Fibroblast of mammary gland (primary cell): ENCODE data around the gene HRC.
A peak's percentile ranks its signal among the peaks of the same experiment; 100 is the strongest.

Source experiments
- DNase-seq: peaks from one replicate; pipeline ENCODE4 v3.0.0-alpha.2; 2010; ENCODE audit warnings: low read depth
- H3K4me3 ChIP-seq: 2 replicates; pipeline ENCODE4 v1.5.1; 2011; ENCODE audit warnings: low read depth, mild to moderate bottlenecking, low read length, moderate library complexity; ENCODE audit not compliant: control insufficient read depth
- TF ChIP-seq, protein P1 (sequence below): conservative IDR thresholded peaks from 2 replicates; pipeline ENCODE4 v1.5.1; 2011; ENCODE audit warnings: low read depth, low read length, inconsistent platforms; ENCODE audit not compliant: control insufficient read depth, insufficient read depth

The HRC gene, protein sequence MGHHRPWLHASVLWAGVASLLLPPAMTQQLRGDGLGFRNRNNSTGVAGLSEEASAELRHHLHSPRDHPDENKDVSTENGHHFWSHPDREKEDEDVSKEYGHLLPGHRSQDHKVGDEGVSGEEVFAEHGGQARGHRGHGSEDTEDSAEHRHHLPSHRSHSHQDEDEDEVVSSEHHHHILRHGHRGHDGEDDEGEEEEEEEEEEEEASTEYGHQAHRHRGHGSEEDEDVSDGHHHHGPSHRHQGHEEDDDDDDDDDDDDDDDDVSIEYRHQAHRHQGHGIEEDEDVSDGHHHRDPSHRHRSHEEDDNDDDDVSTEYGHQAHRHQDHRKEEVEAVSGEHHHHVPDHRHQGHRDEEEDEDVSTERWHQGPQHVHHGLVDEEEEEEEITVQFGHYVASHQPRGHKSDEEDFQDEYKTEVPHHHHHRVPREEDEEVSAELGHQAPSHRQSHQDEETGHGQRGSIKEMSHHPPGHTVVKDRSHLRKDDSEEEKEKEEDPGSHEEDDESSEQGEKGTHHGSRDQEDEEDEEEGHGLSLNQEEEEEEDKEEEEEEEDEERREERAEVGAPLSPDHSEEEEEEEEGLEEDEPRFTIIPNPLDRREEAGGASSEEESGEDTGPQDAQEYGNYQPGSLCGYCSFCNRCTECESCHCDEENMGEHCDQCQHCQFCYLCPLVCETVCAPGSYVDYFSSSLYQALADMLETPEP

DNA sequence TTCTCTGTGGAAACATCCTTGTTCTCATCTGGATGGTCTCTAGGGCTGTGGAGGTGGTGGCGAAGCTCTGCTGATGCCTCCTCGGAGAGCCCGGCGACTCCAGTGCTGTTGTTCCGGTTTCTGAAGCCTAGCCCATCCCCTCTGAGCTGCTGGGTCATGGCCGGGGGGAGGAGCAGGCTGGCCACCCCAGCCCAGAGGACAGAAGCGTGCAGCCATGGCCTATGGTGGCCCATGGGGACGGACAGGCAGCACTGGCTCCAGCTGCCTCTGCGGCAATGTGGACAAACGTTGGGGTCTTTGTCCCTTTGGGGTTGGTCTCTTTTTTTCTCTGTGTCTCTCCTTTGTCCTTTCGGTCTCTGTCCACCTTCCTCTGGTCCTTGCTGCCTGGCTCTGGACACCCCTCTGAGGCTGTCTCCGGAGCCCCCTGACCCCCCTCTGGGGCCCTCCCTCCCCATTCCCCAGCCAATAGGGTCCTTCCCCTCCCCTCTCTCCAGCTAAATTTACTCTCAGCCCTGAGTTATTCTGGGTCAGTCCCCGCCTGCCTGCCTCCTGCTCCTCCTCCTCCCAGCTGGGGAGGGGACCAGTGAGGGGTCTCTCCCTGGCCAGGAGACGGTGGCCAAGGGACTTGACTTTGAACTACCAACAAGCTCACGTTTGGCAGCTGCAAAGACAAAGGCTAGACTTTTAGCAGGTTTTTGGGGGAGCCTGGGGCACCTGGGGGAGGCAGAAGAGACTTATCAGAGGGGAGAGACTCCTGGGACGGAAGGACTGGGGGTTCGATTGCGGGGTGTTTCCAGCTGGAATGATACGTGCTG lies at the start of gene HRC:
Gene HRC (minus strand): TSS at position 392 of the 815 bp plus-strand sequence. CDS start 159 bp downstream, at position 233.
- no peak for DNase-seq
- TF ChIP-seq, protein P1, sequence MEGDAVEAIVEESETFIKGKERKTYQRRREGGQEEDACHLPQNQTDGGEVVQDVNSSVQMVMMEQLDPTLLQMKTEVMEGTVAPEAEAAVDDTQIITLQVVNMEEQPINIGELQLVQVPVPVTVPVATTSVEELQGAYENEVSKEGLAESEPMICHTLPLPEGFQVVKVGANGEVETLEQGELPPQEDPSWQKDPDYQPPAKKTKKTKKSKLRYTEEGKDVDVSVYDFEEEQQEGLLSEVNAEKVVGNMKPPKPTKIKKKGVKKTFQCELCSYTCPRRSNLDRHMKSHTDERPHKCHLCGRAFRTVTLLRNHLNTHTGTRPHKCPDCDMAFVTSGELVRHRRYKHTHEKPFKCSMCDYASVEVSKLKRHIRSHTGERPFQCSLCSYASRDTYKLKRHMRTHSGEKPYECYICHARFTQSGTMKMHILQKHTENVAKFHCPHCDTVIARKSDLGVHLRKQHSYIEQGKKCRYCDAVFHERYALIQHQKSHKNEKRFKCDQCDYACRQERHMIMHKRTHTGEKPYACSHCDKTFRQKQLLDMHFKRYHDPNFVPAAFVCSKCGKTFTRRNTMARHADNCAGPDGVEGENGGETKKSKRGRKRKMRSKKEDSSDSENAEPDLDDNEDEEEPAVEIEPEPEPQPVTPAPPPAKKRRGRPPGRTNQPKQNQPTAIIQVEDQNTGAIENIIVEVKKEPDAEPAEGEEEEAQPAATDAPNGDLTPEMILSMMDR, result no peak
- no peak within 1 kb of the TSS for H3K4me3 ChIP-seq

DNA sequence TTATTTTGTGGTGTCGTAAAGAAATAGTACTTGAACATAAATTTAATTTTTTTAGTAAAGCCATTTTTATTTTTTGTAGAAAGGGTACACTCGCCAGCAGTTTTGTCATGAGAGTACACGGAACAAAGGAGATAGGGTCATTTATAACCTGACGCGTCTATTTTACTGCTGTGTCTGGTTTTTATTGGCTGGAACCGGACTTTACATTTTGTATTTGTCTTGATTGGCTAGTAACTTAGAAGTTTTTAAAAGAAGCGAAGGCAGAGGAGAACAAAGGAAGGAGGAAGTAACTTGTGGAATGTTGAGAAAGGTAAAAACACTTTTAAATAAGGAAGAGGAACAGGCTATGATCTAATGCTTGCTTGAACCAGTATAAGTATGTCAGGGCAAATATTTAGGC lies 45.8 kb upstream of the HRC start:
- TF ChIP-seq, protein P1, result no peak
- no peak overlapping the region for H3K4me3 ChIP-seq
- no peak for DNase-seq

DNA sequence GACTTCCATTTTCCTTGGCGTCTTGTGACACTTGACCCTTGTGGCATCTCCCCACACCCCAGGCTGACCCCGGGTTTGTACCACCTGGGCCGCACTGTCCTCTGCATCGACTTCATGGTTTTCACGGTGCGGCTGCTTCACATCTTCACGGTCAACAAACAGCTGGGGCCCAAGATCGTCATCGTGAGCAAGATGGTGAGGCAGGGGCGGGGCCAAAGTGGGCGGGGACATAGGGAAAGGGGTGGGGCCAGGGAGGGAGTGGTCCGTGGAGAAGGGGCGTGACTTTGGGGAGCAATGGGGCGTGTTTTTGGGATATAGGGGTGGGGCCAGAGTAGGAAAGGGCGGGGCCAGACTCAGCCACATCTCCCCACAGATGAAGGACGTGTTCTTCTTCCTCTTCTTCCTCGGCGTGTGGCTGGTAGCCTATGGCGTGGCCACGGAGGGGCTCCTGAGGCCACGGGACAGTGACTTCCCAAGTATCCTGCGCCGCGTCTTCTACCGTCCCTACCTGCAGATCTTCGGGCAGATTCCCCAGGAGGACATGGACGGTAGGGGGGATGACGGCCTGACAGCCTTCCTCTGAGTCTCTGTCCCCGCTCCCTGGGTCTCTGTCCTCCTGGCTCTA lies 45.2 kb upstream of the HRC start:
- TF ChIP-seq, protein P1, result no peak
- no peak overlapping the region for H3K4me3 ChIP-seq
- DNase-seq, result peak; percentile 16

DNA sequence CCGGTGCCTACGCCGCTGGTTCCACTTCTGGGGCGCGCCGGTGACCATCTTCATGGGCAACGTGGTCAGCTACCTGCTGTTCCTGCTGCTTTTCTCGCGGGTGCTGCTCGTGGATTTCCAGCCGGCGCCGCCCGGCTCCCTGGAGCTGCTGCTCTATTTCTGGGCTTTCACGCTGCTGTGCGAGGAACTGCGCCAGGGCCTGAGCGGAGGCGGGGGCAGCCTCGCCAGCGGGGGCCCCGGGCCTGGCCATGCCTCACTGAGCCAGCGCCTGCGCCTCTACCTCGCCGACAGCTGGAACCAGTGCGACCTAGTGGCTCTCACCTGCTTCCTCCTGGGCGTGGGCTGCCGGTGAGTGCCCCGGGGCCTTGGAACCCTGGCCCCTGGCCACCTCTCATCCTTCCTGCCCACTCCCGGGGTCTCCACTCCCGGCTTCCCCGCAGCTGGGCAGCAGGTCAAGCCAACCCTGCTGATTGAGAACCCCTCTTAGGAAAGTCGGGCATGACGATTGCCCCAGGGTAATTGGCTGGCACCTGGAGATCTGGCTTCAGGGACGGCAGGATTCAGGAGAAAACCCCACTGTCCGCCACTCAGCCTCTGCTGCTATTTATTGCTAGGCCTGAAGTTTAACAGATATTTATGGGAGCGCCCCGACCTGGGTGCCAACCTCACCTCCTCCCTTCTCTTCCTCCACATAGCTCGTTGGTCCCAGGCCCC lies 41.5 kb upstream of the HRC start:
- no peak for DNase-seq
- TF ChIP-seq, protein P1, result no peak
- no peak overlapping the region for H3K4me3 ChIP-seq

DNA sequence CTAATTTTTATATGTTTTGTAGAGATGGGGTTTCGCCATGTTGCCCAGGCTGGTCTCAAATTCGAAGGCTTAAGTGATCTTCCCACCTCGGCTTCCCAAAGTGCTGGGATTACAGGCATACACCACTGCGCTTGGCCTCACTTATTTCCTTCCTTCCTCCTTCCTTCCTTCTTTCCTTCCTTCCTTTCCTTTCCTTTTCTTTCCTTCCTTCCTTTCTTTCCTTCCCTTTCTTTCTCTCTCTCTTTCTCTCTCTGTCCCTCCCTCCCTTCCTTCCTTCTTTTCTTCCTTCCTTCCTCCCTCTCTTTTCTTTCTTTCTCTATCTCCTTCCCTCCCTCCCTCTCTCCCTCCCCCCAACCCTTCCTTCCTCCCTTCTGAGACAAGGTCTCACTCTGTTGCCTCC lies 39.2 kb upstream of the HRC start:
- TF ChIP-seq, protein P1, result no peak
- H3K4me3 ChIP-seq, result no peak overlapping the region
- DNase-seq, result no peak
